ENCODE measurements around the gene CDK5.

DNA sequence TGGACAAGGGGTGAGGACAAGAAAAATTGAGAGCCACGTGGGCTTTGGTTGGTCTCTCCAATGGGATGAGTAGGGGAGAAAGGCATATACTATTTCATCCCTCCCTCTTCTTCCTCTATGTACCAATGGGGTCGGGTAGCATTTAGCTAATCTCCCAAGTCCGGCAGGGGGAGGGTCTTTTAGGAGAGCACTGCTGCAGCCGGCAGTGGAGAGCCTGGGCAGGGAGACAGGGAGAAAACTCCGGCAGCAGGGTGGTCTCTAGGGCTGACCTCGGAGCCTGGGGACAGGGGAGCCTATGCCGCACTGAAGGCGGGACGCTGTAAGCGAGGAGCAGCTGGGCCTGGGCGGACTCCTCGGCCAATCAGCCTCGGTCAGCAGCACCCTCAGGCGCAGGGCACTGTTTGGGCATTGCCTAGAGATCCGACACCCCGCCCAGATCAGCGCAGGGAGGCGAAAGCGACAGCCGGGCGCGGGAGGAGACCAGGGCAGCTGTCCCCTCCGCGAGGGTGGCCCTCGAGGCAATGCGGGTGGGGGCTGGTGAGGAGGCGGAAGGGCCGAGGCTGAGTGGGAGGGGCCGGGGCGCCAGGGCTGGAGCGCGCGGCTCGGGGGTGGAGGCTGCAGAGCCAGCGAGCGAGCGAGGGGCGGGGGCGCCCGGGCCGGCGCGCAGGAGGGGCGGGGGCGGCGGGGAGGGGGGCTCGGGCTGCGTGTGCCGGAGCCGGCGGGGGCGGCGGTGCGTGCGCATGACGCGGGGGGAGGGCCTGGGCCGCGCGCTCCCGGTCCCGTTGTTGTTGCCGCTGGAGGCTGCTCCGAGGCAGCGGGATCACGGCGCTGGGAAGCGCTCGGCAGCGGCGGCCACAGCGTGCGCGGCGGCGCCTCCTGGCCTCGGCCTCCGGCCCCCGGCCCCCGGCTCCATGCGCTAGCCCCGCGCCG is 28.3 kb upstream of the CDK5 start, which contains the start of gene AGAP3:
- TF ChIP-seq, protein P1, sequence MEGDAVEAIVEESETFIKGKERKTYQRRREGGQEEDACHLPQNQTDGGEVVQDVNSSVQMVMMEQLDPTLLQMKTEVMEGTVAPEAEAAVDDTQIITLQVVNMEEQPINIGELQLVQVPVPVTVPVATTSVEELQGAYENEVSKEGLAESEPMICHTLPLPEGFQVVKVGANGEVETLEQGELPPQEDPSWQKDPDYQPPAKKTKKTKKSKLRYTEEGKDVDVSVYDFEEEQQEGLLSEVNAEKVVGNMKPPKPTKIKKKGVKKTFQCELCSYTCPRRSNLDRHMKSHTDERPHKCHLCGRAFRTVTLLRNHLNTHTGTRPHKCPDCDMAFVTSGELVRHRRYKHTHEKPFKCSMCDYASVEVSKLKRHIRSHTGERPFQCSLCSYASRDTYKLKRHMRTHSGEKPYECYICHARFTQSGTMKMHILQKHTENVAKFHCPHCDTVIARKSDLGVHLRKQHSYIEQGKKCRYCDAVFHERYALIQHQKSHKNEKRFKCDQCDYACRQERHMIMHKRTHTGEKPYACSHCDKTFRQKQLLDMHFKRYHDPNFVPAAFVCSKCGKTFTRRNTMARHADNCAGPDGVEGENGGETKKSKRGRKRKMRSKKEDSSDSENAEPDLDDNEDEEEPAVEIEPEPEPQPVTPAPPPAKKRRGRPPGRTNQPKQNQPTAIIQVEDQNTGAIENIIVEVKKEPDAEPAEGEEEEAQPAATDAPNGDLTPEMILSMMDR (IDR thresholded peaks at IDR 0.05; ENCODE audit: low read length), result no peak; the same call in 1 of the 2 replicates
- no peak for TF ChIP-seq EZH2 (IDR thresholded peaks at IDR 0.05; ENCODE audit: borderline replicate concordance, low read length)
